22Rv1 (cell line): Measurements from ENCODE around the gene ZBTB4.

Experiments used
- CTCF ChIP-seq: fragments of 450-650 bp; IDR thresholded peaks from 2 replicates; pipeline ENCODE4 v1.5.1; 2017; ENCODE audit warnings: mild to moderate bottlenecking
- ZFX ChIP-seq: fragments of 450-650 bp; IDR thresholded peaks from 2 replicates; pipeline ENCODE4 v1.6.1; 2017; ENCODE audit warnings: antibody characterized with exemption, borderline replicate concordance

- no peak for TF ChIP-seq CTCF
- TF ChIP-seq ZFX: no peak
Measured at GRCh38 chr17:7437369-7437863, 42.0 kb downstream of the ZBTB4 start.
